IPS DF 4.7 (cell line): ENCODE measurements around the gene ATP7A.
"Not testable (repeated sequence)": the region's sequence is repeated elsewhere in the genome, so short reads cannot be mapped to it uniquely, and the experiment has no call there.

Source experiments
- DNase-seq: peaks from one replicate; pipeline ENCODE4 v3.0.0-alpha.2; 2013; ENCODE audit warnings: low spot score; ENCODE audit errors: extremely low read depth

ATP7A gene

DNA sequence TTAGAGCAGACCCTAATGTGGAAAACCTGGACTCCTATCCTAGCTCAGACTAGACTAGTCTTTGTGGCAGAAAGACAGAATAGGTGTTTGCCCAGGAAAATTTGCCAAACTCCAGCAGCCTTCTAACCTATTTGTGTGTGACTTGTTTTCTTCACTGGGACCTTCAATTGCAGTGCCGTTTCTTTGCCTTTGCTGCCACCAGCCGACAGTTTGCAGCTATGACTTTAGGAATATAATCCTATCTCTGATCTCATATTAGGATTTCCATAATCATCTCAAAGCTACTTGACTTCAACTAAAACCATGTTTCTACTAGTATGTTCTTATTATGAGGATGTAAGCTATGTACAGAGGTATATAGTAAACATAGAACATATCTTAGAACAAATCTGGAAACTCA lies 119.2 kb downstream of the ATP7A start:
- no peak for DNase-seq

- DNase-seq = no peak
Measured at GRCh38 chrX:78035061-78035460, 124.6 kb downstream of the ATP7A start.

DNA sequence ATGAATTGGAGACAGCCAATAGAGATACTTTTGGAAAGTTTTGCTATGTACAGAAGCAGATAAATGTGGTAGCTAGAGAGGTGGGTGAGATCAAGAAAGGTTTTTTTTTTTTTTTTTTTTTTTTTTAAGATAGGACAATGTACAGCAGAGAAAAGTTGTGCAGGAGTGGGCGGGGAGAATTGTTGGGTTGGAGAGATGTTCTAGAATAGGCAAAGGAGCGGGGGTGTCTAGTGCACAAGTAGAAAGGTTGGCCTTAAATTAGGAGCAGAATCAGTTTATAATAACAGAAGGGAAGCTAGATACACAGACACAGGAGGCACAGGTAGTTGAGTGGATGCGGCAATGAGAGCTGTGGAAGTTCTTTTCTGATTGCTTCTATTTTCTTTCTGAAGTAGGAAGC lies 127.4 kb downstream of the ATP7A start:
- DNase-seq = no peak

DNA sequence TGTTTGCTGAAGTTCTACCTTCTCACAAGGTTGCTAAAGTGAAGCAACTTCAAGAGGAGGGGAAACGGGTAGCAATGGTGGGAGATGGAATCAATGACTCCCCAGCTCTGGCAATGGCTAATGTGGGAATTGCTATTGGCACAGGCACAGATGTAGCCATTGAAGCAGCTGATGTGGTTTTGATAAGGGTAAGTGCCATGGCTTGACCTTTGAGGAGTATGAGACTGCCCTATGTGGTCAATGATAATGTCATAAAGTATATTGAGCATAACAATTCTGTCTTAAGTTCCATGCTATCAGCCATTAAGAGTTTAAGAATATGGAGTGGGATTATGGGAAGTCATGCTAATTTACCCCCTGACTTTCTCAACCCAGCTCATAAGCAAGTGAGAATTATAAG lies 132.1 kb downstream of the ATP7A start:
- DNase-seq = no peak

DNA sequence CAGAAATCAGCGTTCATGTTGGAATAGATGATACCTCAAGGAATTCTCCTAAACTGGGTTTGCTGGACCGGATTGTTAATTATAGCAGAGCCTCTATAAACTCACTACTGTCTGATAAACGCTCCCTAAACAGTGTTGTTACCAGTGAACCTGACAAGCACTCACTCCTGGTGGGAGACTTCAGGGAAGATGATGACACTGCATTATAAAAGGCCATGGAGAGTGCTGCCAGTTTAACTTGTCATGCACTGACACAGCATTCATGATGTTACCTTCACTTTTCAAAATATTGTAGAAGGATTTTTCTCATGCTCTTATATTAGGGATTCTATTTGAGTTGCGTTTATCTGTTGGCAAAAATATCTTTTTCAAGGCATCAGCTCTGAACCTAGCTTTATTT lies 135.9 kb downstream of the ATP7A start:
- no peak for DNase-seq

DNA sequence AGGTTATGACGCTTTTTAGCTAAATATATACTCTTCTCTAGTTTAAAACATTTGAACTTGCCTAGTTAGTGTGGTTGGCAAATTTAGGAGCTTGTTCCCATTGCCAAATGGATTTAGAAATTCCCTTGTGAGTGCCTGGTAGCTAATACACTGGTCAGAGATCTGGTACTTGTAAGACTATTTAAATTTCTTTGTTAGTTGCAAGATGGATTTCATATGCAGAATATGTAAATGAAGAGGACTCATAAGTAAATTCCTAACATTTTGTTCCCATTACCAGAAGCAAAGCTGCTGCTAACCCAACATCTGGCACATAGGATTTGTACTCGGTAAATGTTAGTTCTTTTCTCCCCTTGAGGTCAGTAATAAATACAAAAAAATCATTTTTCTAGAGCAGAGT lies 137.6 kb downstream of the ATP7A start:
- no peak for DNase-seq

- no peak for DNase-seq
Measured at GRCh38 chrX:78063687-78064086, 153.2 kb downstream of the ATP7A start.

DNA sequence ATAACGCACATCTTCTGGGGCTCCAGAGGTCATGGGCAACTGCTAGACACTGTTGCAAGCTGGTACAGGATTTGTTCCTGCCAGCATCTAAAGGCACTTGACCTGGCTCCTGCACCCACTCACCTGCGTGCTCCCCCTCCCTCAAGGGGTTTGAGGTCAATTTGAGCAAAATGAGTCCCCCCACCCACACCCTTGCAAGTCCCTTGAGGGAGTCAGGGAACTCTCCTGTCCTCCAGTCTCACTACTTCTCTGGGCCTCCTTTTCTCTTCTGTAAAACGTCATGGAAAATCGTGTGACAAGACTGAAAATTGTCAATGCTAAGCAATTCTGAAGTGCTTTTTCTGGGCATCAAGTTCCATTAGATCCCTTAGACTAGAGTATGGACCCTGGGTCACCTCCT lies 153.7 kb downstream of the ATP7A start:
- no peak for DNase-seq

GRCh38 chrX:78064698-78065601 lies 154.5 kb downstream of the ATP7A start:
- not testable (repeated sequence) for DNase-seq

GRCh38 chrX:78066110-78066509 lies 155.6 kb downstream of the ATP7A start:
- no peak for DNase-seq

- no peak for DNase-seq
Measured at GRCh38 chrX:78071331-78071730, 160.8 kb downstream of the ATP7A start.

DNA sequence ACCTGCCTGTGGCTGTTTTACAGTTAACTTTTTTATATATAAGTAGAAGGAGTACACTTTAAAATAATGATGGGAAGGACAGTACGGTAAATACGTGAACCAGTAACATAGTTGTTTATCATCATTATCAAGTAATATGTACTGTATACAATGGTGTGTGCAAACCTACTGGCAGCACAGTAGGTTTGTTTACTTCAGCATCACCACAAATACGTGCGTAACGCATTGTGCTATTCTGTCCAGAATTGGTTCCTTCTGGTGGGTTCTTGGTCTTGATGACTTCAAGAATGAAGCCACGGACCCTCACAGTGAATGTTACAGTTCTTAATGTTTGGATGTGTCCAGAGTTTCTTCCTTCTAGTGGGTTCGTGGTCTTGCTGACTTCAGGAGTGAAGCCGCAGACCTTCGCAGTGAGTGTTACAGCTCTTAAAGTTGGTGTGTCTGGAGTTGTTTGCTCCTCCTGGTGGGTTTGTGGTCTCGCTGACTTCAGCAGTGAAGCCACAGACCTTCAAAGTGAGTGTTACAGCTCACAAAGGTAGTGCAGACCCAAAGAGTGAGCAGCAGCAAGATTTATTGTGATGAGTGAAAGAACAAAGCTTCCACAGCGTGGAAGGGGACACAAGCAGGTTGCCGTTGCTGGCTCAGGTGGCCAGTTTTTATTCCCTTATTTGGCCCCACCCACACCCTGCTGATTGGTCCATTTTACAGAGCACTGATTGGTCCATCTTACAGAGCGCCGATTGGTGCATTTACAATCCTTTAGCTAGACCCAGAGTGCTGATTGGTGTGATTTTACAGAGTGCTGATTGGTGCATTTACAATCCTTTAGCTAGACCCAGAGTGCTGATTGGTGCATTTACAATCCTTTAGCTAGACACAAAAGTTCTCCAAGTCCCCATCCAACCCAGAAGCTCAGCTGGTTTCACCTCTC lies 162.9 kb downstream of the ATP7A start:
- not testable (repeated sequence) for DNase-seq

GRCh38 chrX:78074088-78074487 lies 163.6 kb downstream of the ATP7A start:
- DNase-seq = no peak

DNA sequence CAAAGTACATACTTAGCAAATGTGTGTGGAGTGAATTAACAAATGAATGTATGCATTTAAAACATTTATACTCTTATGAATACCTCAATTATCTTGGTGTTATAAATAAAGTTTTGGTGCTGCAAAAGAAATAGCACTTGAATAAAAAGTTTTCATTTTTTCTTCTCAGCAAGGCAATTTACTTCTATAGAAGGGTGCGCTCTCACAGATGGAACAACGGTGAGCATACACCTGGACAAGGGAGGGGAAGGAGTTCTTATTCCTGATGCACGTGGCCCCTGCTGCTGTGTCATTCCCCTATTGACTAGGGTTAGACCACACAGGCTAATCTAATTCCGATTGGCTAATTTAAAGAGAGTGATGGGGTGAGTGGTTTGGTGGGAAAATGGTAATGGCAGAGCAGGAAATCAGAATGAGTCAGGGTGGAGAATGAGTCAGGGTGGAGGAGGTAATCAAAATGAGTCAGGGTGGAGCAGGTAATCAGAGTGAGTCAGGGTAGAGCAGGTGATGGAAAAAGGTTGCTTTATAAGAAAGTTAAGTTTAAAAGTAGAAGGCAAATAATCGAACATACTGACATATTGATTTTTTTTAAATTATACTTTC lies 165.4 kb downstream of the ATP7A start:
- DNase-seq = no peak

DNA sequence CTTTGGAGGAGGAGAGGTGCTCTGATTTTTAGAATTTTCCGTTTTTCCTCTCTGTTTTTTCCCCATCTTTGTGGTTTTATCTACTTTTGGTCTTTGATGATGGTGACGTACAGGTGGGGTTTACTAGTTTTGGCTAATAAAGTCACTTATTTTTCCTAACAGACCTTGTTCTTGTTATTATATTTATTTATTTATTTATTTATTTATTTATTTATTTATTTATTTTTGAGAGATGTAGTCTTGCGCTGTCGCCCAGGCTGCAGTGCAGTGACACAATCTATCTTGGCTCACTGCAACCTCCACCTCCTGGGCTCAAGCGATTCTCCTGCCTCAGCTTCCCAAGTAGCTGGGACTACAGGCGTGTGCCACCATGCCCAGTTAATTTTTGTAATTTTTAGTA lies 170.9 kb downstream of the ATP7A start:
- not testable (repeated sequence) for DNase-seq

- DNase-seq = no peak
Measured at GRCh38 chrX:78092296-78092695, 181.8 kb downstream of the ATP7A start.

GRCh38 chrX:78098108-78098507 lies 187.6 kb downstream of the ATP7A start:
- no peak for DNase-seq
